A172 (cell line): ENCODE data around the gene MRO. TPM values are rescaled to one million over a fixed set of nuclear protein-coding genes. Genes with fewer than 3 reads are reported as not detected.
"Not testable (repeated sequence)": the region's sequence is repeated elsewhere in the genome, so short reads cannot be mapped to it uniquely, and the experiment has no call there.

Source experiments
- DNase-seq: peaks from one replicate; pipeline ENCODE4 v3.0.0-alpha.2; 2015; ENCODE audit warnings: low spot score
- total RNA-seq: library from RNA; depleted of rRNA; stranded (reverse); fragments of >200 nt; shearing (Covaris generic); gene quantifications from 2 replicates; pipeline ENCODE4 v1.2.3, GENCODE V29; 2014

MRO gene
- total RNA-seq, 1 experiment from 2014 or later = 0.03 TPM

GRCh38 chr18:50792885-50793284 is 26.9 kb downstream of the MRO start:
- DNase-seq = no peak

- no peak for DNase-seq
These were observed 28.0 kb downstream of the MRO start for GRCh38 chr18:50791599-50792438.

- no peak for DNase-seq
These were observed 28.9 kb downstream of the MRO start for GRCh38 chr18:50790948-50791347.

GRCh38 chr18:50790241-50790640 is 29.6 kb downstream of the MRO start:
- no peak for DNase-seq

- DNase-seq = no peak
These were observed 31.5 kb downstream of the MRO start for GRCh38 chr18:50788284-50788683.

GRCh38 chr18:50786864-50787263 is 33.0 kb downstream of the MRO start:
- no peak for DNase-seq

GRCh38 chr18:50783553-50783952 is 36.3 kb downstream of the MRO start:
- no peak for DNase-seq

GRCh38 chr18:50779021-50779420 is 40.8 kb downstream of the MRO start:
- DNase-seq = not testable (repeated sequence)

- no peak for DNase-seq
These were observed 43.4 kb downstream of the MRO start for GRCh38 chr18:50776383-50776782.

GRCh38 chr18:50775726-50776125 is 44.1 kb downstream of the MRO start:
- DNase-seq = no peak

- no peak for DNase-seq
These were observed 44.6 kb downstream of the MRO start for GRCh38 chr18:50775207-50775606.

- no peak for DNase-seq
These were observed 50.4 kb downstream of the MRO start for GRCh38 chr18:50769463-50769862.

GRCh38 chr18:50757358-50757757 is 62.5 kb downstream of the MRO start:
- no peak for DNase-seq

- DNase-seq = no peak
These were observed 65.5 kb downstream of the MRO start for GRCh38 chr18:50754297-50754696.

GRCh38 chr18:50753311-50753710 is 66.5 kb downstream of the MRO start:
- DNase-seq = no peak

GRCh38 chr18:50751947-50752346 is 67.9 kb downstream of the MRO start:
- no peak for DNase-seq

- no peak for DNase-seq
These were observed 68.3 kb downstream of the MRO start for GRCh38 chr18:50751490-50751889.

GRCh38 chr18:50750546-50750945 is 69.3 kb downstream of the MRO start:
- DNase-seq = no peak

- DNase-seq = no peak
These were observed 69.9 kb downstream of the MRO start for GRCh38 chr18:50749945-50750344.

- DNase-seq = no peak
These were observed 70.4 kb downstream of the MRO start for GRCh38 chr18:50749421-50749820.

GRCh38 chr18:50748243-50749229 is 71.3 kb downstream of the MRO start:
- DNase-seq = no peak

GRCh38 chr18:50747849-50748242 is 72.0 kb downstream of the MRO start:
- DNase-seq = no peak

GRCh38 chr18:50745945-50746344 is 73.9 kb downstream of the MRO start:
- no peak for DNase-seq
